ENCODE results near the gene TMEM208. TPM values are rescaled to one million over a fixed set of nuclear protein-coding genes. Genes with fewer than 3 reads are reported as not detected.

TMEM208 gene
- total and polyA plus RNA-seq, 12 donors, result 7.6 to 92.0 (median 13.0) TPM

GRCh38 chr16:67198238-67198734, 28.6 kb upstream of the TMEM208 start:
- H3K36me3 ChIP-seq, result peaks cover 3 to 97% (median 49%) of the 10 kb centered on the region in 9 donors
- intact Hi-C loops (cut with DNase I), result no loop called here

GRCh38 chr16:67199011-67199807, 27.7 kb upstream of the TMEM208 start, which contains the start of gene ELMO3:
ELMO3 (plus strand) TSS chr16:67199131; CDS start chr16:67199327, 196 bp downstream.
- ATAC-seq, result peak in 7 of 8 donors; percentile 5 to 21 (median 12)
- H3K27ac ChIP-seq, result no peak within 1 kb of the TSS
- peaks cover 3 to 97% (median 43%) of the 10 kb centered on the region in 9 donors for H3K36me3 ChIP-seq

More at GRCh38 chr16:67198238-67198734, 28.6 kb upstream of the TMEM208 start:
- peak; percentile 17 to 75 (median 61) for TF ChIP-seq CTCF (IDR thresholded peaks at IDR 0.05)
- peak; percentile 24 to 60 (median 44) for ATAC-seq
- no peaks in the 10 kb centered on the region for H3K9me3 ChIP-seq
- no peak for DNase-seq
- H3K27ac ChIP-seq, result no peak overlapping the region
- WGBS, 2 donors, result 61% methylated on average over 12 of the region's 12 CpGs
- no peak overlapping the region for H3K4me3 ChIP-seq
- H3K4me1 ChIP-seq, result peaks cover 4 to 45% (median 19%) of the 10 kb centered on the region in 9 donors
- H3K27me3 ChIP-seq, result no peaks in the 10 kb centered on the region

GRCh38 chr16:67199808-67200198, 27.1 kb upstream of the TMEM208 start:
- H3K27me3 ChIP-seq, result no peaks in the 10 kb centered on the region
- TF ChIP-seq CTCF (IDR thresholded peaks at IDR 0.05), result peak in 1 of 9 donors; percentile 18
- peaks cover 3 to 93% (median 37%) of the 10 kb centered on the region in 9 donors for H3K36me3 ChIP-seq
- intact Hi-C loops (cut with DNase I), result no loop called here
- peaks cover 0 to 30% (median 11%) of the 10 kb centered on the region in 9 donors for H3K4me1 ChIP-seq
- 43 to 50% methylated on average over 22 of the region's 22 CpGs for WGBS, 2 donors
- ATAC-seq (peak in 3 of 8 donors; percentile 4 to 15 (median 7)), DNase-seq (no peak)
- H3K4me3 ChIP-seq, result no peak overlapping the region
- no peak overlapping the region for H3K27ac ChIP-seq
- no peaks in the 10 kb centered on the region for H3K9me3 ChIP-seq

More at GRCh38 chr16:67199011-67199807, 27.7 kb upstream of the TMEM208 start, which contains the start of gene ELMO3:
- peaks cover 0 to 36% (median 11%) of the 10 kb centered on the region in 9 donors for H3K4me1 ChIP-seq
- DNase-seq, result no peak
- no peak within 1 kb of the TSS for H3K4me3 ChIP-seq
- intact Hi-C loops (cut with DNase I), result no loop called here
- peak in 8 of 9 donors; percentile 14 to 48 (median 30) for TF ChIP-seq CTCF (IDR thresholded peaks at IDR 0.05)
- no peaks in the 10 kb centered on the region for H3K9me3 ChIP-seq
- H3K27me3 ChIP-seq, result no peaks in the 10 kb centered on the region
- 50 to 59% methylated on average over 58 to 61 of the region's 61 CpGs for WGBS, 2 donors

GRCh38 chr16:67200491-67200890, 26.4 kb upstream of the TMEM208 start:
- intact Hi-C loops (cut with DNase I), result no loop called here
- WGBS, 2 donors, result 87 to 94% methylated on average over 8 of the region's 8 CpGs
- peaks cover 0 to 28% (median 11%) of the 10 kb centered on the region in 9 donors for H3K4me1 ChIP-seq
- no peaks in the 10 kb centered on the region for H3K9me3 ChIP-seq
- no peak overlapping the region for H3K27ac ChIP-seq
- DNase-seq, result no peak
- no peak overlapping the region for H3K4me3 ChIP-seq
- no peak for TF ChIP-seq CTCF (IDR thresholded peaks at IDR 0.05)
- ATAC-seq, result no peak
- H3K27me3 ChIP-seq, result no peaks in the 10 kb centered on the region
- H3K36me3 ChIP-seq, result peaks cover 3 to 87% (median 30%) of the 10 kb centered on the region in 9 donors
